Measurements from ENCODE around the gene DAPL1. TPM values are rescaled to one million over a fixed set of nuclear protein-coding genes. Genes with fewer than 3 reads are reported as not detected.

Gene DAPL1, protein sequence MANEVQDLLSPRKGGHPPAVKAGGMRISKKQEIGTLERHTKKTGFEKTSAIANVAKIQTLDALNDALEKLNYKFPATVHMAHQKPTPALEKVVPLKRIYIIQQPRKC
- total RNA-seq (2014; rRNA removed; shearing (Covaris generic)) (not detected in 2 replicates), total RNA-seq (2022) (not detected in 2 replicates), Bru-seq, nascent RNA (not detected), BruChase-seq, experiment 1, labeled RNA remaining after a 6-hour chase (not detected), BruChase-seq, experiment 2, labeled RNA remaining after a 2-hour chase (not detected)
- long read RNA-seq, result 0 reads

DNA sequence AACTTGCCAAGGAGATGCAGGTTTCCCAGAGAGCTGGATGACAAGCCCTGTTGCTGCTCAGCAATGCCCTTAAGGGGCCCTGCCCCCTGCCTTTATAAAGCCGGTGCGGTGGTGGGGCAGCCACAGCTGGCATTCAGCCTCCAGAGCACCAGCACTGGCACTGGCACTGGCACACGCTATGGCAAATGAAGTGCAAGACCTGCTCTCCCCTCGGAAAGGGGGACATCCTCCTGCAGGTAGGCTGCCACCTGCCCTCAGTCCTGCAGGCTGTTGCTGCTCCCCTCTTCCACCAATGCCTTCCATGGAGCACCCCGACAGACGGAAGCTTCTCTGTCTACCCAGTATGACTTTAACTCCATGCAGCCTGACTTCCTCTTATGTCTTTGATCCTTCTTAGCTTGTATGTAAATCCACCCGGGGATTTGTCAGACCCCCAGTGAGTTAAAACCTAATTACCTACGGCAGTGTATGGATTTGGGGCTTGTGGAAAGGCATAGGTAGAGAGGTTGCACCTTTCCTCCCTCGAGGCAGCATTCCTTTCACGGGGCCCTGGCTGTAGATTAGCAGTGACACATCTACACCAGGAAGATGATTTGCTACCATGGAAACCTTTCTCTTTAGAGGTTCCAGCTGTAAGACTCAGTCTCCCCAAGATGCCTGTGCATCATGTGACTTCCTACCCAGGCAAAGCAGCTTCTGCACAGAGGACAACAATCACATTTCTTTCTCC is at the start of gene DAPL1:
TSS of gene DAPL1 (plus strand) at position 123 of the 730 bp plus-strand sequence. CDS start at position 179, 56 bp downstream.
- no peak for TF ChIP-seq EZH2phosphoT487 (IDR thresholded peaks at IDR 0.05; ENCODE audit: borderline replicate concordance, low read depth, low read length)
- TF ChIP-seq, protein P1, sequence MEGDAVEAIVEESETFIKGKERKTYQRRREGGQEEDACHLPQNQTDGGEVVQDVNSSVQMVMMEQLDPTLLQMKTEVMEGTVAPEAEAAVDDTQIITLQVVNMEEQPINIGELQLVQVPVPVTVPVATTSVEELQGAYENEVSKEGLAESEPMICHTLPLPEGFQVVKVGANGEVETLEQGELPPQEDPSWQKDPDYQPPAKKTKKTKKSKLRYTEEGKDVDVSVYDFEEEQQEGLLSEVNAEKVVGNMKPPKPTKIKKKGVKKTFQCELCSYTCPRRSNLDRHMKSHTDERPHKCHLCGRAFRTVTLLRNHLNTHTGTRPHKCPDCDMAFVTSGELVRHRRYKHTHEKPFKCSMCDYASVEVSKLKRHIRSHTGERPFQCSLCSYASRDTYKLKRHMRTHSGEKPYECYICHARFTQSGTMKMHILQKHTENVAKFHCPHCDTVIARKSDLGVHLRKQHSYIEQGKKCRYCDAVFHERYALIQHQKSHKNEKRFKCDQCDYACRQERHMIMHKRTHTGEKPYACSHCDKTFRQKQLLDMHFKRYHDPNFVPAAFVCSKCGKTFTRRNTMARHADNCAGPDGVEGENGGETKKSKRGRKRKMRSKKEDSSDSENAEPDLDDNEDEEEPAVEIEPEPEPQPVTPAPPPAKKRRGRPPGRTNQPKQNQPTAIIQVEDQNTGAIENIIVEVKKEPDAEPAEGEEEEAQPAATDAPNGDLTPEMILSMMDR (conservative IDR thresholded peaks at IDR 0.05; ENCODE audit: low read length), result no peak
- H2AFZ ChIP-seq (ENCODE audit: low read length), result no peak within 1 kb of the TSS
- H4K20me1 ChIP-seq (ENCODE audit: insufficient read depth, low read length), result no peaks in the 10 kb centered on the region

DNA sequence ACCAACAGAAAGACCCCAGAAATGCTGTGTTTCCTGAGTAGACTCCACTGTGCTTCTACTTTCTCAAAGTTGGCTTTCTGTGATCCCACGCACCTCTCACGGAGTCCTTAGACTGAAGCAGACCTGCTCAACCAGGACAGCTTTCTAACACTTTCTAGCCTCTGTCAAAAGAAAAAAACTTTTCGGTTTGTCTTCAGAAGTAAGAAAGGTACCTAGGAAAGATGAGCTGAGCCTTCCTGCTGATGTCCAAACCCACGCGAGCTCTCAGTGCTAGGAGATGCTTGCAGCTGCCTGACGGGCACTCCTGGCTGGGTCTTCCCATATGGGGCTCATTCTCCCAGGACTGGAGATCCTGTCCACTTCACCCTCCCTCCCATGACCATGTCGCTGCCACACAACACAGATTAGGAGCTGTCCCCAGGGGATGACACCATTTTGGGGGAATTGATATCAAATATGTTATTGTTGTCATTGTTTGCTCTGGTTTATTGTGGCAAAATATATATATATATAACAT is 49.2 kb upstream of the DAPL1 start:
- no TSS peak for BruUV-seq (replicated peaks)
- POLR2A ChIA-PET, result interaction anchor here (0.6 to 1.6 kb wide), 8 partner anchors 9 to 1829 kb away, joined by 3 to 6 read pairs (median 3); partner anchors contain the start of genes CCDC148 and PKP4

More for the DNA sequence above, at the start of gene DAPL1:
- no peaks in the 10 kb centered on the region for H3K36me3 ChIP-seq (ENCODE audit: insufficient read depth, low read length)
- intact Hi-C loops (cut with micrococcal nuclease; ENCODE audit: unreplicated experiment), result no loop called here
- no peaks in the 10 kb centered on the region for H3K9me3 ChIP-seq (ENCODE audit: low read length)
- H3K4me3 ChIP-seq (ENCODE audit: low read depth, low read length, poor library complexity, severe bottlenecking), result no peak within 1 kb of the TSS
- no peaks in the 10 kb centered on the region for H3K79me2 ChIP-seq (ENCODE audit: insufficient read depth, low read depth, low read length)
- no peak within 1 kb of the TSS for H3K4me2 ChIP-seq (ENCODE audit: low read length)
- CTCF ChIA-PET (ENCODE audit: unreplicated experiment), result no interaction called here
- DNase-seq (ENCODE audit: low spot score), result no peak
- POLR2A ChIA-PET, result no interaction called here
- BruUV-seq (replicated peaks), result no TSS peak
- no peaks in the 10 kb centered on the region for H3K9me2 ChIP-seq (ENCODE audit: insufficient read depth, low read length)
- H3K4me1 ChIP-seq (ENCODE audit: insufficient read depth, low read length, poor library complexity, severe bottlenecking), result no peaks in the 10 kb centered on the region
- no peak within 1 kb of the TSS for H3K27ac ChIP-seq (ENCODE audit: low read depth, low read length, poor library complexity, severe bottlenecking)

More for the DNA sequence above, 49.2 kb upstream of the DAPL1 start:
- no peaks in the 10 kb centered on the region for H3K9me3 ChIP-seq (ENCODE audit: low read length)
- H3K27ac ChIP-seq (ENCODE audit: low read depth, low read length, poor library complexity, severe bottlenecking), result no peak overlapping the region
- intact Hi-C loops (cut with micrococcal nuclease; ENCODE audit: unreplicated experiment), result loop anchor here (2.0 kb wide), 1 partner anchor 567 kb away; no protein-coding TSS in a partner anchor
- no peaks in the 10 kb centered on the region for H3K79me2 ChIP-seq (ENCODE audit: insufficient read depth, low read depth, low read length)
- CTCF ChIA-PET (ENCODE audit: unreplicated experiment), result interaction anchor here (0.6 to 1.0 kb wide), 4 partner anchors 8 to 567 kb away, joined by 3 read pairs; no protein-coding TSS in a partner anchor
- H2AFZ ChIP-seq (ENCODE audit: low read length), result no peak overlapping the region
- H3K4me3 ChIP-seq (ENCODE audit: low read depth, low read length, poor library complexity, severe bottlenecking), result no peak overlapping the region
- H3K9me2 ChIP-seq (ENCODE audit: insufficient read depth, low read length), result no peaks in the 10 kb centered on the region
- DNase-seq (ENCODE audit: low spot score), result no peak
- TF ChIP-seq, protein P1 (conservative IDR thresholded peaks at IDR 0.05; ENCODE audit: low read length), result peak; percentile 28; the same call in 1 of the 2 replicates
- TF ChIP-seq EZH2phosphoT487 (IDR thresholded peaks at IDR 0.05; ENCODE audit: borderline replicate concordance, low read depth, low read length), result no peak
- no peaks in the 10 kb centered on the region for H3K4me1 ChIP-seq (ENCODE audit: insufficient read depth, low read length, poor library complexity, severe bottlenecking)
- H4K20me1 ChIP-seq (ENCODE audit: insufficient read depth, low read length), result no peaks in the 10 kb centered on the region
- H3K4me2 ChIP-seq (ENCODE audit: low read length), result no peak overlapping the region
- no peaks in the 10 kb centered on the region for H3K36me3 ChIP-seq (ENCODE audit: insufficient read depth, low read length)
